Loucy (cell line): ENCODE measurements around the gene KBTBD12.

ENCODE experiments used
- CTCF ChIP-seq: fragments of 200-600 bp; sonication (generic); conservative IDR thresholded peaks from 2 replicates; pipeline ENCODE4 v1.5.1; 2014; ENCODE audit warnings: mild to moderate bottlenecking, antibody characterized with exemption, low read length
- EZH2phosphoT487 ChIP-seq: fragments of 200-600 bp; IDR thresholded peaks from 2 replicates; pipeline ENCODE4 v1.6.1; 2018; ENCODE audit warnings: antibody characterized with exemption, mild to moderate bottlenecking, moderate library complexity, borderline replicate concordance

GRCh38 chr3:127914584-127914983 lies 448 bp upstream of the KBTBD12 start:
- TF ChIP-seq CTCF: no peak
- no peak for TF ChIP-seq EZH2phosphoT487
